HG03571 (cell line): Measurements from ENCODE around the gene LMO7.
"Not testable (repeated sequence)": the region's sequence is repeated elsewhere in the genome, so short reads cannot be mapped to it uniquely, and the experiment has no call there.

Source experiments
- ATAC-seq: cut with Tn5 transposase; IDR thresholded peaks from one replicate; pipeline ENCODE4 v1.9.1; 2021; ENCODE audit not compliant: unreplicated experiment

LMO7 gene

GRCh38 chr13:75695908-75696307 lies 59.8 kb downstream of the LMO7 start:
- peak; percentile 74 for ATAC-seq

GRCh38 chr13:75699062-75699461 lies 62.9 kb downstream of the LMO7 start:
- ATAC-seq = no peak

- ATAC-seq = not testable (repeated sequence)
Measured at GRCh38 chr13:75699717-75700116, 63.6 kb downstream of the LMO7 start.

- ATAC-seq = no peak
Measured at GRCh38 chr13:75700552-75700951, 64.4 kb downstream of the LMO7 start.

- no peak for ATAC-seq
Measured at GRCh38 chr13:75702476-75702875, 66.3 kb downstream of the LMO7 start.

- ATAC-seq = no peak
Measured at GRCh38 chr13:75703769-75704168, 67.6 kb downstream of the LMO7 start.

- ATAC-seq = no peak
Measured at GRCh38 chr13:75704194-75704926, 68.2 kb downstream of the LMO7 start.

GRCh38 chr13:75704927-75705288 lies 68.8 kb downstream of the LMO7 start:
- ATAC-seq = no peak

GRCh38 chr13:75705395-75705794 lies 69.3 kb downstream of the LMO7 start:
- no peak for ATAC-seq

GRCh38 chr13:75705908-75706307 lies 69.8 kb downstream of the LMO7 start:
- ATAC-seq = no peak

- no peak for ATAC-seq
Measured at GRCh38 chr13:75713852-75714251, 77.7 kb downstream of the LMO7 start.

GRCh38 chr13:75715601-75716523 lies 79.7 kb downstream of the LMO7 start:
- ATAC-seq = peak; percentile 99

GRCh38 chr13:75717525-75717924 lies 81.4 kb downstream of the LMO7 start:
- no peak for ATAC-seq

GRCh38 chr13:75721307-75721706 lies 85.2 kb downstream of the LMO7 start:
- ATAC-seq = no peak

- ATAC-seq = no peak
Measured at GRCh38 chr13:75723901-75724300, 87.8 kb downstream of the LMO7 start.

- no peak for ATAC-seq
Measured at GRCh38 chr13:75724752-75725517, 88.8 kb downstream of the LMO7 start.

- no peak for ATAC-seq
Measured at GRCh38 chr13:75725736-75726135, 89.6 kb downstream of the LMO7 start.

- no peak for ATAC-seq
Measured at GRCh38 chr13:75726306-75726705, 90.2 kb downstream of the LMO7 start.

- not testable (repeated sequence) for ATAC-seq
Measured at GRCh38 chr13:75733113-75733512, 97.0 kb downstream of the LMO7 start.

GRCh38 chr13:75736173-75736572 lies 100.0 kb downstream of the LMO7 start:
- ATAC-seq = no peak

GRCh38 chr13:75738841-75739240 lies 102.7 kb downstream of the LMO7 start:
- ATAC-seq = no peak
